GM23338 (cell line): ENCODE data around the gene CROCC2. TPM values are rescaled to one million over a fixed set of nuclear protein-coding genes. Genes with fewer than 3 reads are reported as not detected.

ENCODE experiments used
- ATAC-seq: fragments of 200-7000 bp; cut with Tn5 transposase; 3 replicates; pipeline ENCODE4 v1.9.1; 2020
- DNase-seq: peaks from one replicate; pipeline ENCODE4 v3.0.0-alpha.2; 2015; ENCODE audit warnings: low spot score
- H2AFZ ChIP-seq: fragments of 200-600 bp; sonication (generic); 2 replicates; pipeline ENCODE4 v1.8.0; 2016; ENCODE audit warnings: antibody characterized with exemption, mild to moderate bottlenecking, moderate library complexity
- H3F3A ChIP-seq: fragments of 200-600 bp; sonication (generic); replicated peaks from 2 replicates; pipeline ENCODE4 v1.8.0; 2017; ENCODE audit warnings: antibody characterized with exemption, mixed run types, low read depth
- H3K27ac ChIP-seq: fragments of 200-600 bp; sonication (generic); 2 replicates; pipeline ENCODE4 v1.6.1; 2016; ENCODE audit warnings: low read depth
- H3K27me3 ChIP-seq: fragments of 200-600 bp; sonication (generic); 2 replicates; pipeline ENCODE4 v1.8.0; 2016; ENCODE audit warnings: mild to moderate bottlenecking, mixed run types, moderate library complexity; ENCODE audit not compliant: insufficient read depth
- H3K36me3 ChIP-seq: fragments of 200-600 bp; sonication (generic); 2 replicates; pipeline ENCODE4 v1.8.0; 2016; ENCODE audit warnings: mild to moderate bottlenecking; ENCODE audit not compliant: insufficient read depth
- H3K4me1 ChIP-seq: fragments of 200-600 bp; sonication (generic); 2 replicates; pipeline ENCODE4 v1.8.0; 2016; ENCODE audit warnings: mild to moderate bottlenecking, moderate library complexity; ENCODE audit not compliant: insufficient read depth
- H3K4me2 ChIP-seq: fragments of 200-600 bp; sonication (generic); 2 replicates; pipeline ENCODE4 v1.7.1; 2017; ENCODE audit warnings: mixed run types
- H3K4me3 ChIP-seq: fragments of 200-600 bp; sonication (generic); 2 replicates; pipeline ENCODE4 v1.6.1; 2016; ENCODE audit warnings: mixed run types
- H3K79me2 ChIP-seq: fragments of 200-600 bp; sonication (generic); replicated peaks from 2 replicates; pipeline ENCODE4 v1.8.0; 2017; ENCODE audit warnings: mild to moderate bottlenecking; ENCODE audit not compliant: insufficient read depth
- H3K9me2 ChIP-seq: fragments of 200-600 bp; sonication (generic); 2 replicates; pipeline ENCODE4 v1.8.0; 2017; ENCODE audit not compliant: insufficient read depth
- H4K20me1 ChIP-seq: fragments of 200-600 bp; sonication (generic); replicated peaks from 2 replicates; pipeline ENCODE4 v1.8.0; 2017; ENCODE audit warnings: mild to moderate bottlenecking; ENCODE audit not compliant: insufficient read depth
- H3K27ac Mint-ChIP-seq: 2 replicates; pipeline ENCODE4 v1.8.0; 2020; ENCODE audit warnings: inconsistent platforms, mild to moderate bottlenecking, moderate library complexity, mixed read lengths
- H3K27me3 Mint-ChIP-seq: 3 replicates; pipeline ENCODE4 v1.8.0; 2022; ENCODE audit warnings: low read depth, mild to moderate bottlenecking, moderate library complexity, mixed read lengths, inconsistent platforms; ENCODE audit not compliant: insufficient read depth, poor library complexity
- H3K36me3 Mint-ChIP-seq: 3 replicates; pipeline ENCODE4 v1.8.0; 2021; ENCODE audit warnings: low read depth, mild to moderate bottlenecking, inconsistent platforms, moderate library complexity, mixed read lengths
- H3K4me1 Mint-ChIP-seq: 3 replicates; pipeline ENCODE4 v1.8.0; 2020; ENCODE audit warnings: mild to moderate bottlenecking, inconsistent platforms, mixed read lengths
- H3K4me3 Mint-ChIP-seq: 3 replicates; pipeline ENCODE4 v1.8.0; 2021; ENCODE audit warnings: moderate library complexity, mild to moderate bottlenecking, inconsistent platforms, mixed read lengths
- H3K9me3 Mint-ChIP-seq: 3 replicates; pipeline ENCODE4 v1.8.0; 2020; ENCODE audit warnings: moderate library complexity, mild to moderate bottlenecking, inconsistent platforms, mixed read lengths
- CREB1 ChIP-seq: fragments of 250-450 bp; sonication (Bioruptor Pico); IDR thresholded peaks from 2 replicates; pipeline ENCODE4 v1.5.0; 2020; ENCODE audit warnings: low read depth, mild to moderate bottlenecking, moderate library complexity
- ETS1 ChIP-seq: IDR thresholded peaks from 2 replicates; pipeline ENCODE4 v1.6.1; 2016; ENCODE audit warnings: antibody characterized with exemption
- EZH2 ChIP-seq: fragments of 200-600 bp; sonication (generic); IDR thresholded peaks from one replicate; pipeline ENCODE4 v1.8.0; 2017; ENCODE audit warnings: antibody characterized with exemption, mild to moderate bottlenecking, low read depth; ENCODE audit not compliant: unreplicated experiment
- EZH2phosphoT487 ChIP-seq: fragments of 200-600 bp; sonication (generic); IDR thresholded peaks from one replicate; pipeline ENCODE4 v1.8.1; 2018; ENCODE audit warnings: antibody characterized with exemption; ENCODE audit not compliant: unreplicated experiment
- JUNB ChIP-seq: IDR thresholded peaks from one replicate; pipeline ENCODE4 v1.6.1; 2016; ENCODE audit warnings: antibody characterized with exemption; ENCODE audit not compliant: unreplicated experiment
- NANOG ChIP-seq: IDR thresholded peaks from 2 replicates; pipeline ENCODE4 v1.6.1; 2016; ENCODE audit warnings: antibody characterized with exemption, borderline replicate concordance
- POLR2AphosphoS5 ChIP-seq: IDR thresholded peaks from 2 replicates; pipeline ENCODE4 v1.6.1; 2016; ENCODE audit warnings: antibody characterized with exemption, low read depth
- REST ChIP-seq: IDR thresholded peaks from one replicate; pipeline ENCODE4 v1.6.1; 2018; ENCODE audit warnings: antibody characterized with exemption; ENCODE audit not compliant: unreplicated experiment
- STAT1 ChIP-seq: IDR thresholded peaks from one replicate; pipeline ENCODE4 v1.6.1; 2016; ENCODE audit warnings: antibody characterized with exemption; ENCODE audit not compliant: unreplicated experiment
- ZNF114 ChIP-seq: fragments of 250-450 bp; sonication (Bioruptor Pico); IDR thresholded peaks from 2 replicates; pipeline ENCODE4 v1.5.0; 2020; ENCODE audit warnings: mild to moderate bottlenecking, moderate library complexity
- ZNF331 ChIP-seq: fragments of 250-450 bp; sonication (Bioruptor Pico); IDR thresholded peaks from 2 replicates; pipeline ENCODE4 v1.5.0; 2020; ENCODE audit warnings: low read depth, mild to moderate bottlenecking, moderate library complexity
- polyA plus RNA-seq: library from polyadenylated mRNA; unstranded; fragments of >200 nt; fragmentation: Nextera tagmentation; extraction: Ambion mirVana; gene quantifications from 2 replicates; pipeline ENCODE4 v1.2.1, GENCODE V29; 2016
- total RNA-seq: library from RNA; depleted of rRNA; stranded (reverse); fragments of >200 nt; shearing (Covaris generic); gene quantifications from 2 replicates; pipeline ENCODE4 v1.2.3, GENCODE V29; 2014
- TF ChIP-seq, protein P1 (sequence below), 2 experiments: fragments of 200-600 bp in 1 of 2; sonication (generic) in 1 of 2; conservative IDR thresholded peaks; 2 replicates each; pipeline versions ENCODE4 v1.5.1 to v1.6.1; 2016 to 2017; ENCODE audit warnings: antibody characterized with exemption in 2 of 2, low read depth in 2 of 2, mild to moderate bottlenecking in 2 of 2, moderate library complexity in 1 of 2
- TF ChIP-seq, protein P2 (sequence below): fragments of 250-450 bp; sonication (Bioruptor Pico); IDR thresholded peaks from 2 replicates; pipeline ENCODE4 v1.5.0; 2020; ENCODE audit warnings: mild to moderate bottlenecking, moderate library complexity

The CROCC2 gene
- total and polyA plus RNA-seq, 2 experiments from 2014 or later: not detected

- Mint-ChIP-seq H3K4me3 (no peak overlapping the region), H3K4me1 (no peaks in the 10 kb centered on the region; the same call in 2 of the 3 replicates), H3K27me3 (peaks cover 6% of the 10 kb centered on the region), H3K27ac (no peak overlapping the region), H3K9me3 (no peaks in the 10 kb centered on the region; the same call in 1 of the 3 replicates), H3K36me3 (no peaks in the 10 kb centered on the region)
- H3K27ac ChIP-seq: no peak overlapping the region
- TF ChIP-seq, protein P1, sequence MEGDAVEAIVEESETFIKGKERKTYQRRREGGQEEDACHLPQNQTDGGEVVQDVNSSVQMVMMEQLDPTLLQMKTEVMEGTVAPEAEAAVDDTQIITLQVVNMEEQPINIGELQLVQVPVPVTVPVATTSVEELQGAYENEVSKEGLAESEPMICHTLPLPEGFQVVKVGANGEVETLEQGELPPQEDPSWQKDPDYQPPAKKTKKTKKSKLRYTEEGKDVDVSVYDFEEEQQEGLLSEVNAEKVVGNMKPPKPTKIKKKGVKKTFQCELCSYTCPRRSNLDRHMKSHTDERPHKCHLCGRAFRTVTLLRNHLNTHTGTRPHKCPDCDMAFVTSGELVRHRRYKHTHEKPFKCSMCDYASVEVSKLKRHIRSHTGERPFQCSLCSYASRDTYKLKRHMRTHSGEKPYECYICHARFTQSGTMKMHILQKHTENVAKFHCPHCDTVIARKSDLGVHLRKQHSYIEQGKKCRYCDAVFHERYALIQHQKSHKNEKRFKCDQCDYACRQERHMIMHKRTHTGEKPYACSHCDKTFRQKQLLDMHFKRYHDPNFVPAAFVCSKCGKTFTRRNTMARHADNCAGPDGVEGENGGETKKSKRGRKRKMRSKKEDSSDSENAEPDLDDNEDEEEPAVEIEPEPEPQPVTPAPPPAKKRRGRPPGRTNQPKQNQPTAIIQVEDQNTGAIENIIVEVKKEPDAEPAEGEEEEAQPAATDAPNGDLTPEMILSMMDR (conservative IDR thresholded peaks at IDR 0.05; ENCODE audit: low read depth in 2 of 2): no peak
- TF ChIP-seq ETS1: no peak
- TF ChIP-seq EZH2phosphoT487: no peak
- no peak for TF ChIP-seq ZNF331 (CRISPR knock-in tag)
- no peak for TF ChIP-seq STAT1
- TF ChIP-seq JUNB: no peak
- TF ChIP-seq CREB1 (CRISPR knock-in tag): no peak
- TF ChIP-seq POLR2AphosphoS5: no peak
- TF ChIP-seq, protein P2, sequence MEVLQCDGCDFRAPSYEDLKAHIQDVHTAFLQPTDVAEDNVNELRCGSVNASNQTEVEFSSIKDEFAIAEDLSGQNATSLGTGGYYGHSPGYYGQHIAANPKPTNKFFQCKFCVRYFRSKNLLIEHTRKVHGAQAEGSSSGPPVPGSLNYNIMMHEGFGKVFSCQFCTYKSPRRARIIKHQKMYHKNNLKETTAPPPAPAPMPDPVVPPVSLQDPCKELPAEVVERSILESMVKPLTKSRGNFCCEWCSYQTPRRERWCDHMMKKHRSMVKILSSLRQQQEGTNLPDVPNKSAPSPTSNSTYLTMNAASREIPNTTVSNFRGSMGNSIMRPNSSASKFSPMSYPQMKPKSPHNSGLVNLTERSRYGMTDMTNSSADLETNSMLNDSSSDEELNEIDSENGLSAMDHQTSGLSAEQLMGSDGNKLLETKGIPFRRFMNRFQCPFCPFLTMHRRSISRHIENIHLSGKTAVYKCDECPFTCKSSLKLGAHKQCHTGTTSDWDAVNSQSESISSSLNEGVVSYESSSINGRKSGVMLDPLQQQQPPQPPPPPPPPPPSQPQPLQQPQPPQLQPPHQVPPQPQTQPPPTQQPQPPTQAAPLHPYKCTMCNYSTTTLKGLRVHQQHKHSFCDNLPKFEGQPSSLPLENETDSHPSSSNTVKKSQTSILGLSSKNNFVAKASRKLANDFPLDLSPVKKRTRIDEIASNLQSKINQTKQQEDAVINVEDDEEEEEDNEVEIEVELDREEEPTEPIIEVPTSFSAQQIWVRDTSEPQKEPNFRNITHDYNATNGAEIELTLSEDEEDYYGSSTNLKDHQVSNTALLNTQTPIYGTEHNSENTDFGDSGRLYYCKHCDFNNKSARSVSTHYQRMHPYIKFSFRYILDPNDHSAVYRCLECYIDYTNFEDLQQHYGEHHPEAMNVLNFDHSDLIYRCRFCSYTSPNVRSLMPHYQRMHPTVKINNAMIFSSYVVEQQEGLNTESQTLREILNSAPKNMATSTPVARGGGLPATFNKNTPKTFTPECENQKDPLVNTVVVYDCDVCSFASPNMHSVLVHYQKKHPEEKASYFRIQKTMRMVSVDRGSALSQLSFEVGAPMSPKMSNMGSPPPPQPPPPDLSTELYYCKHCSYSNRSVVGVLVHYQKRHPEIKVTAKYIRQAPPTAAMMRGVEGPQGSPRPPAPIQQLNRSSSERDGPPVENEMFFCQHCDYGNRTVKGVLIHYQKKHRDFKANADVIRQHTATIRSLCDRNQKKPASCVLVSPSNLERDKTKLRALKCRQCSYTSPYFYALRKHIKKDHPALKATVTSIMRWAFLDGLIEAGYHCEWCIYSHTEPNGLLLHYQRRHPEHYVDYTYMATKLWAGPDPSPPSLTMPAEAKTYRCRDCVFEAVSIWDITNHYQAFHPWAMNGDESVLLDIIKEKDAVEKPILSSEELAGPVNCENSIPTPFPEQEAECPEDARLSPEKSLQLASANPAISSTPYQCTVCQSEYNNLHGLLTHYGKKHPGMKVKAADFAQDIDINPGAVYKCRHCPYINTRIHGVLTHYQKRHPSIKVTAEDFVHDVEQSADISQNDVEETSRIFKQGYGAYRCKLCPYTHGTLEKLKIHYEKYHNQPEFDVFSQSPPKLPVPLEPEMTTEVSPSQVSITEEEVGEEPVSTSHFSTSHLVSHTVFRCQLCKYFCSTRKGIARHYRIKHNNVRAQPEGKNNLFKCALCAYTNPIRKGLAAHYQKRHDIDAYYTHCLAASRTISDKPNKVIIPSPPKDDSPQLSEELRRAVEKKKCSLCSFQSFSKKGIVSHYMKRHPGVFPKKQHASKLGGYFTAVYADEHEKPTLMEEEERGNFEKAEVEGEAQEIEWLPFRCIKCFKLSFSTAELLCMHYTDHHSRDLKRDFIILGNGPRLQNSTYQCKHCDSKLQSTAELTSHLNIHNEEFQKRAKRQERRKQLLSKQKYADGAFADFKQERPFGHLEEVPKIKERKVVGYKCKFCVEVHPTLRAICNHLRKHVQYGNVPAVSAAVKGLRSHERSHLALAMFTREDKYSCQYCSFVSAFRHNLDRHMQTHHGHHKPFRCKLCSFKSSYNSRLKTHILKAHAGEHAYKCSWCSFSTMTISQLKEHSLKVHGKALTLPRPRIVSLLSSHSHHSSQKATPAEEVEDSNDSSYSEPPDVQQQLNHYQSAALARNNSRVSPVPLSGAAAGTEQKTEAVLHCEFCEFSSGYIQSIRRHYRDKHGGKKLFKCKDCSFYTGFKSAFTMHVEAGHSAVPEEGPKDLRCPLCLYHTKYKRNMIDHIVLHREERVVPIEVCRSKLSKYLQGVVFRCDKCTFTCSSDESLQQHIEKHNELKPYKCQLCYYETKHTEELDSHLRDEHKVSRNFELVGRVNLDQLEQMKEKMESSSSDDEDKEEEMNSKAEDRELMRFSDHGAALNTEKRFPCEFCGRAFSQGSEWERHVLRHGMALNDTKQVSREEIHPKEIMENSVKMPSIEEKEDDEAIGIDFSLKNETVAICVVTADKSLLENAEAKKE: no peak
- TF ChIP-seq NANOG: no peak
- no peak for TF ChIP-seq REST
- TF ChIP-seq EZH2: no peak
- no peak for TF ChIP-seq ZNF114 (CRISPR knock-in tag)
- DNase-seq (no peak), ATAC-seq (no peak)
- no peak overlapping the region for H3K4me3 ChIP-seq
- no peaks in the 10 kb centered on the region for H3K36me3 ChIP-seq
- H3K4me1 ChIP-seq: no peaks in the 10 kb centered on the region
- no peaks in the 10 kb centered on the region for H3K27me3 ChIP-seq
- no peak overlapping the region for H2AFZ ChIP-seq
- no peaks in the 10 kb centered on the region for H3F3A ChIP-seq
- H3K4me2 ChIP-seq: no peak overlapping the region
- H3K79me2 ChIP-seq: no peaks in the 10 kb centered on the region
- H3K9me2 ChIP-seq: no peaks in the 10 kb centered on the region
- H4K20me1 ChIP-seq: no peaks in the 10 kb centered on the region
These were observed 27.2 kb downstream of the CROCC2 start for GRCh38 chr2:240933048-240933965.
